K562 (cell line): Measurements from ENCODE around the gene GFOD2.

Experiments used
- EZH2 ChIP-seq: IDR thresholded peaks from 2 replicates; pipeline ENCODE4 v1.6.1; 2012; ENCODE audit warnings: low read depth, mild to moderate bottlenecking, inconsistent platforms, low read length, borderline replicate concordance
- NR2C1 ChIP-seq, 2 experiments: fragments of 450-650 bp; IDR thresholded peaks; 2 replicates each; pipeline ENCODE4 v1.6.1; 2017; ENCODE audit warnings: mild to moderate bottlenecking in 2 of 2, antibody characterized with exemption in 1 of 2, inconsistent platforms in 1 of 2, missing compliant biosample characterization in 1 of 2, missing genetic modification characterization in 1 of 2
- SMAD4 ChIP-seq: fragments of 250-450 bp; sonication (Bioruptor Pico); conservative IDR thresholded peaks from 2 replicates; pipeline ENCODE4 v1.8.0; 2021; ENCODE audit warnings: inconsistent platforms, mild to moderate bottlenecking, moderate library complexity

GRCh38 chr16:67719048-67719777 lies at the start of gene GFOD2:
- TF ChIP-seq SMAD4 (CRISPR knock-in tag) = 0 out of 2 replicates have a peak, but pooled peaks have one; percentile 22
- TF ChIP-seq NR2C1 (IDR thresholded peaks at IDR 0.05) = no peak
- no peak for TF ChIP-seq NR2C1 (tag; IDR thresholded peaks at IDR 0.05)
- no peak for TF ChIP-seq EZH2
